ENCODE measurements around the gene EFNA1. TPM values are rescaled to one million over a fixed set of nuclear protein-coding genes. Genes with fewer than 3 reads are reported as not detected.

EFNA1 gene
- total and polyA plus RNA-seq, 2 of the 8 experiments (the other 6 are each of a cell fraction or from before 2014, with no cell fraction given): 4.9 to 14.6 TPM

GRCh38 chr1:155125946-155126555, 1.6 kb upstream of the EFNA1 start:
- Histone ChIP-seq H4K20me1 (replicated peaks in 1 of 2; ENCODE audit: control insufficient read depth in 1 of 2, insufficient read depth in 2 of 2, low read length in 2 of 2) (no peaks in the 10 kb centered on the region), H2BK12ac (ENCODE audit: low read depth, low read length) (peak overlapping the region; percentile 43; the same call in 1 of the 2 replicates), H3K23ac (ENCODE audit: insufficient read length) (no peak overlapping the region), H3K4me1 (replicated peaks in 1 of 4; ENCODE audit: control insufficient read depth in 3 of 4, insufficient read depth in 4 of 4, low read length in 3 of 4) (peaks cover 16 to 56% (median 40%) of the 10 kb centered on the region in 4 experiments), H3K9ac (replicated peaks in 1 of 4; ENCODE audit: extremely low read depth in 1 of 4, low read depth in 3 of 4, low read length in 3 of 4) (no peak overlapping the region), H2AK5ac (ENCODE audit: low read depth, low read length) (no peak overlapping the region), H3K23me2 (ENCODE audit: low read depth, low read length) (peaks cover 28% of the 10 kb centered on the region), H2BK120ac (replicated peaks; ENCODE audit: low read depth, low read length) (no peak overlapping the region), H3K56ac (replicated peaks; ENCODE audit: insufficient read length, low read depth, low read length) (no peak overlapping the region), H3K27me3 (replicated peaks in 1 of 4; ENCODE audit: control insufficient read depth in 3 of 4, extremely low read depth in 1 of 4, insufficient read depth in 3 of 4, low read length in 3 of 4) (peaks cover 33 to 50% (median 45%) of the 10 kb centered on the region in 4 experiments), H2BK15ac (ENCODE audit: low read length) (peak overlapping the region; percentile 12; the same call in 1 of the 2 replicates), H3K9me3 (ENCODE audit: insufficient read depth in 2 of 2, low read depth in 1 of 2, low read length in 1 of 2) (no peaks in the 10 kb centered on the region), H3K79me1 (ENCODE audit: low read depth, low read length) (no peaks in the 10 kb centered on the region), H3K27ac (ENCODE audit: low read depth, low read length) (no peak overlapping the region), H4K5ac (ENCODE audit: insufficient read length, low read depth, low read length) (no peak overlapping the region), H3K14ac (ENCODE audit: insufficient read length) (no peak overlapping the region), H3K4ac (replicated peaks; ENCODE audit: insufficient read length, low read depth, low read length) (no peak overlapping the region), H2AFZ (ENCODE audit: low read length) (no peak overlapping the region), H2BK20ac (ENCODE audit: low read length) (no peak overlapping the region), H3K4me2 (ENCODE audit: insufficient read depth in 1 of 2, low read depth in 2 of 2, low read length in 2 of 2) (peak overlapping the region; percentile 94 to 97), H4K91ac (replicated peaks; ENCODE audit: insufficient read length, low read length) (no peak overlapping the region), H3K4me3 (ENCODE audit: extremely low read depth in 1 of 4, insufficient read depth in 2 of 4, low read depth in 3 of 4, low read length in 4 of 4) (peak overlapping the region; percentile 45 to 71 (median 64)), H3K36me3 (ENCODE audit: control insufficient read depth in 2 of 4, insufficient read depth in 4 of 4, low read length in 3 of 4) (no peaks in the 10 kb centered on the region), H2BK5ac (ENCODE audit: low read depth, low read length) (no peak overlapping the region), H3K79me2 (ENCODE audit: control insufficient read depth in 1 of 2, insufficient read depth in 2 of 2, low read length in 2 of 2) (no peaks in the 10 kb centered on the region), H4K8ac (ENCODE audit: extremely low read depth, insufficient read depth, low read length) (peak overlapping the region; percentile 66), H3K18ac (ENCODE audit: extremely low read depth, low read length) (no peak overlapping the region; the same call in none of the 2 replicates)
- WGBS, 2 experiments (ENCODE audit: extremely low coverage in 1 of 2, insufficient coverage in 1 of 2, insufficient read length in 1 of 2, insufficient replicate concordance in 2 of 2, low coverage in 1 of 2, low lambda C conversion rate in 2 of 2, missing lambda C conversion rate in 1 of 2): 3% methylated on average over 53 of the region's 53 CpGs; no CpG with 5 or more reads in 1 of the 2 experiments
- DNase-seq (ENCODE audit: low read depth in 1 of 2, low spot score in 2 of 2) (peak in 1 of 2 experiments; percentile 70), FAIRE-seq (no peak)
- POLR2A ChIA-PET (ENCODE audit: partially characterized antibody): interaction anchor here (0.8 to 2.4 kb wide), 8 partner anchors 9 to 70 kb away, joined by 3 to 14 read pairs (median 6); partner anchors contain the start of genes KRTCAP2 and SLC50A1
- CTCF ChIA-PET (ENCODE audit: partially characterized antibody): interaction anchor here (0.6 to 4.8 kb wide), 12 partner anchors 10 to 66 kb away, joined by 3 to 66 read pairs (median 4); partner anchors contain the start of gene KRTCAP2
- TF ChIP-seq EGR1 (IDR thresholded peaks at IDR 0.05; ENCODE audit: borderline replicate concordance, low read depth, low read length) (no peak), YY1 (IDR thresholded peaks at IDR 0.05; ENCODE audit: low read depth, low read length) (no peak), E2F6 (IDR thresholded peaks at IDR 0.05) (peak; percentile 85), SIN3A (conservative IDR thresholded peaks at IDR 0.05 in 1 of 2, IDR thresholded peaks at IDR 0.05 in 1 of 2; ENCODE audit: low read depth in 1 of 2, low read length in 2 of 2) (no peak), SAP30 (IDR thresholded peaks at IDR 0.05; ENCODE audit: insufficient read depth, insufficient replicate concordance, low read length) (no peak), POLR2AphosphoS5 (IDR thresholded peaks at IDR 0.05; ENCODE audit: low read depth, low read length) (no peak), NANOG (IDR thresholded peaks at IDR 0.05; ENCODE audit: insufficient read depth, low read depth, low read length, poor library complexity, severe bottlenecking) (no peak), RAD21 (IDR thresholded peaks at IDR 0.05 in 1 of 2, conservative IDR thresholded peaks at IDR 0.05 in 1 of 2; ENCODE audit: low read depth in 2 of 2, low read length in 2 of 2) (no peak), BRCA1 (IDR thresholded peaks at IDR 0.05; ENCODE audit: low read depth, low read length) (no peak), JUN (IDR thresholded peaks at IDR 0.05; ENCODE audit: low read depth, low read length) (no peak), KDM1A (IDR thresholded peaks at IDR 0.05; ENCODE audit: borderline replicate concordance, low read length) (no peak)

Data from H1 (cell line).